Activated CD8-positive, alpha-beta memory T cell treated with anti-CD3 and anti-CD28 coated beads, Interleukin-2, amount 50 U/mL, for 48 hours (primary cell): ENCODE measurements around the gene PODNL1.
"Not testable (repeated sequence)": the region's sequence is repeated elsewhere in the genome, so short reads cannot be mapped to it uniquely, and the experiment has no call there.

Experiments used
- DNase-seq: peaks from one replicate; pipeline ENCODE4 v3.0.0-alpha.2; 2020

PODNL1 gene

GRCh38 chr19:13972368-13973155, 34.3 kb upstream of the PODNL1 start:
- DNase-seq, result no peak

DNA sequence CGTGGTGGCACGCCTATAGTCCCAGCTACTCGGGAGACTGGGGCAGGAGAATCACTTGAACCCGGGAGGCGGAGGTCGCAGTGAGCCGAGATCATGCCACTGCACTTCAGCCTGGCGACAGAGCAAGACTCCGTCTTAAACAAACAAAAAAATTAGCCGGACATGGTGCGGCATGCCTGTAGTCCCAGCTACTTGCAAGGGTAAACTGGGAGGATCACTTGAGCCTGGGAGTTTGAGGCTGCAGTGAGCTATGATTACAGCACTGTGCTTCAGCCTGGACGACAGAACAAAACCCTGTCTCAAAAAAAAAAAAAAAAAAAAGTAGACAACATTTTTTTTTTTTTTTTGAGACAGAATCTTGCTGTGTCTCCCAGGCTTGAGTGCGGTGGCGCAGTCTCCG, 33.7 kb upstream of the PODNL1 start:
- not testable (repeated sequence) for DNase-seq

DNA sequence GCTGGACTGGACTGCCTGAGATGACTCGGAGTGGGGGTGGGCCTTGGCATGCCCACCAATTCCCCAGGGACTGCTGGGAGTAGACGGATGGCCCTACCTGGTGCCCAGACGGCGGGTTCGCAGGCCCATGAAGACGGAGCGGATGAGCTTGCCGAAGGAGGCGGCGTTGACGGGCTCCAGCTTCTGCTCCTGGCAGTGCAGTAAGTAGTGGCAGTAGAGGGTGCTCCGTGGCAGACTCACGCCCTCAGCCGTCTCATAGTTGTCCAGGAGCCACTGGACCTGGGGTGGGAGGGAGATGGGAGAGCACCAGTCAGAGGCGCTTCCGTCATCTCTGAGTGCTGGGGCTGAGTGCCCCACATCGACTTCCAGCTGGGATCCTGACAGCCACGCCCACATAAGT, 31.7 kb upstream of the PODNL1 start:
- no peak for DNase-seq

- DNase-seq, result no peak
Observed at GRCh38 chr19:13968999-13969398, 30.8 kb upstream of the PODNL1 start.

DNA sequence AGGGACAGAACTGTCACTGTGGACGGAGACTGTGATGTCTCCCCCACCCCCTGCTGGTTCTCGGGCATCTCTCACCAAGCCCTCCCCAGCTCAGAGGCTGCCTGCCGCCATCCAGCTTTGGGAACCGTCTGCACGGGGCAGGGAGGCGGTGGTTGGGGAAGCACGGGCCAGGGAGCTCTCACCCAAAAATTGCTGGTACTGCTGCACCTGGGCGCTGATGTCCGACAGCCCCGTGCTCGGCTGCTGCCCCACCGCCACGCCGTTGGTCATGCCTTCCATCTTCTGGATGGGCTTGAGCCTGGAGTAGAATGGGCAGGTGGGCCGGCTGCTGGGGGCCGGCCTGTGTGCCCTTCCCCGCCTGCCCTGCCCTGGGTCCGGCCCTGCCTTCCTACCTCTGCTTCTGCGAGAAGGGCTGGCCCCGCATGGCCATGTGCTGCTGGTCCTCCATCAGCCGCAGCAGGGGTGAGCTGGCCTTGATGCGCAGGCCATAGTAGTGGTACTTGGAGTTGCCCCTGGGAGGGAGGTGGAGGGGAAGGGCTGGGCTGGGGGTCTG, 30.2 kb upstream of the PODNL1 start:
- no peak for DNase-seq

GRCh38 chr19:13967206-13967605, 29.0 kb upstream of the PODNL1 start:
- not testable (repeated sequence) for DNase-seq

- DNase-seq, result no peak
Observed at GRCh38 chr19:13966684-13967128, 28.5 kb upstream of the PODNL1 start.

DNA sequence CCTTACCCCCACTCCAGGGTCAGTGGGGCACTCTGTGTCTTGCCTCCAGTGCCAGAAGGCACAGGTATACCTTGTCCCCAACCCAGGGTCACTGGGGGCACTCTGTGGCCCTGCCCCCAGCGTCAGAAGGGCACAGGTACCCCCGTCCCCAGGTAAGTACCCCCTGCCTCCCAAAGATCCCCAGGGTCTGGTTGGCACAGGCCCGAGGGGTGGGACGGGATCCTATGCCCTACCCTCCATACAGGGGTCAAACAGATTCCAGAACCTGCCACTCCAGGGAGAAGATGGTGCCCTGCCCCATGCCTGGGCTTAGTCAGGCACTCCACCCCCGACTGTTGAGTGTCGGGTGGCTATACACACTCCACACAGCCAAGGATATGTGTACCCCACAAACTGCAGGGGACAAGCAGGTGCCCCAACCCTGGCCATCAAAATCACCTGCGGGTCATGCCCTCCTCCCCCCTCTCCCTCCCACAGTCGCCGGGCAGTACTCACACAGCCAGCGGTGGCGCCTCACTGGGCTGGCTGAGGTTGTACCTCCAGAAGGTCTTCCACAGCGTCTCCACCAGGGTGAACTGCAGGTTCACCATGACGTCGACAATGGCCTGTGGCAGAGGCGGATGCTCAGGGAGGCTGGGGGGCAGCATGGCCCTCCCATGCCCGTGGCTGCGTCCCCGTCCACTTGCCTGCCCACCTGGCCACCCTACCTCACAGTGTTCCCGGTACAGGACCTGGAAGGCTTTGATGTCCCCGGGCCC, 27.9 kb upstream of the PODNL1 start:
- no peak for DNase-seq

DNA sequence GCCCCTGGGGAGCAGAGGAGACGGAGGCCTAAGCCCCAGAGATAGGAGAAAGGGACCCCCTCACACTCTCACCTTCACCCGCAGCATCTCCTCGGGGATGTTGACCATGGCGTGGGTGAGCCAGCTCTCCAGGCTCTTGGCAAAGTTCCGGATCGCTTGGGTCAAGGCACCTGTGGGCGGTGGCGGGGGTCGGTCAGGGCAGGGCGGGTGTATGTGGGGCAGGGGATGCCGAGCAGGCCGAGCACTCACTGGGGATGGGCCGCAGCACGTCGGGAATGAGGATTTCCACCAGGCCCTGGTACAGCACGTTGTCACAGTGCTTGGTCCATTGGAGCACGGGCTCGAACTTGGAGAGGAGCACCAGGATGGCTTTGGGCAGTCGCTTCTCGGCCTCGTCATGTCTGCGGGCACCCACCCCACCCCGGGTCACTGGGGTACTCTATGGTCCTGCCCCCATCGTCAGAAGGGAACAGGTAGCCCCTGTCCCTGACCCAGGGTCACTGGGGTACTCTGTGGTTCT, 27.2 kb upstream of the PODNL1 start:
- no peak for DNase-seq

- no peak for DNase-seq
Observed at GRCh38 chr19:13964776-13965175, 26.6 kb upstream of the PODNL1 start.

- no peak for DNase-seq
Observed at GRCh38 chr19:13963603-13964105, 25.4 kb upstream of the PODNL1 start.

- DNase-seq, result no peak
Observed at GRCh38 chr19:13962699-13963602, 24.7 kb upstream of the PODNL1 start.

GRCh38 chr19:13961826-13962698, 23.8 kb upstream of the PODNL1 start:
- DNase-seq, result no peak

DNA sequence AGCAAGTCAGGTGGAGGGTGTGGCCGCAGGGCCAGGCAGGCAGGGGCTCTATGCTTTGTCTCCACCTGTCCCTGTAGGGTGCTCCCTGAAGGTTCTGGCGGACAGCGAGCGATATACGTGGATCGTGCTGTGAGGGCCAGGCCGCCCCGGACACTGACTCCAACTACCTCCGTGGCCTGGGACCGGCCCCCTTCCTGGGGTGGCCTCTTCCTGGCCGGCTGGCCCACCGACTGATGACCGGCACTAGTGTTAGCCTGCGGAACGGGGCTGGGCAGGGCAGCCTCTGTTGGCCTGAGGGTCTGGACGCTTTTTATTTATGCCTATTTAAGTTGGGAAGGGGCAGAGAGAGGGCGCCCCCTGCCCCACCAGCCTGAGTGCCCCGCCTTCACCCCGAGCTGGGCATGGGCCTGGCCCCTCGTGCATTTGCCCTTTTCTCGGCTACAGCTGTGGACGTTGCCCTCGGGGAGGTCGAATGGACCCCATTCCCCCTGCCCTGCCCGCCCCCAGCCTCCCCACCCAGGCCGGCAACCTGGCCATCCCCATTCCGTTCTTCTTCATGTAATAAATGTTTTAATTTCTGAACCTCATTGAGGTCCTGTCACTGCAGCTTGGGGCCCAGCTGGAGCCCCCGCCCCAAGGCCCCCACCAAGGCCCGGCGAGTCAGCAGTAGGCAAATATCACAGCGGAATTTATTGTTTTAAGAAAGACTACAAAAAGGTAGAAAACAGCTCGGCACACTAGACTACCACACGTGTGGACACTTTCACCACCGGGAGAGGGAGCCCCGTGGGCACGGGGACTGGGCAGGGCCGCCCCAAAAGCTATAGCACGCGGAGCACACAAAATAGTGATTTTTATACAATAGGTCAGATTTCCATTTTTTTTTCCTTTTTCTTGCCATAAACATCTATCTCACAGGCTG, 22.9 kb upstream of the PODNL1 start:
- DNase-seq, result no peak

DNA sequence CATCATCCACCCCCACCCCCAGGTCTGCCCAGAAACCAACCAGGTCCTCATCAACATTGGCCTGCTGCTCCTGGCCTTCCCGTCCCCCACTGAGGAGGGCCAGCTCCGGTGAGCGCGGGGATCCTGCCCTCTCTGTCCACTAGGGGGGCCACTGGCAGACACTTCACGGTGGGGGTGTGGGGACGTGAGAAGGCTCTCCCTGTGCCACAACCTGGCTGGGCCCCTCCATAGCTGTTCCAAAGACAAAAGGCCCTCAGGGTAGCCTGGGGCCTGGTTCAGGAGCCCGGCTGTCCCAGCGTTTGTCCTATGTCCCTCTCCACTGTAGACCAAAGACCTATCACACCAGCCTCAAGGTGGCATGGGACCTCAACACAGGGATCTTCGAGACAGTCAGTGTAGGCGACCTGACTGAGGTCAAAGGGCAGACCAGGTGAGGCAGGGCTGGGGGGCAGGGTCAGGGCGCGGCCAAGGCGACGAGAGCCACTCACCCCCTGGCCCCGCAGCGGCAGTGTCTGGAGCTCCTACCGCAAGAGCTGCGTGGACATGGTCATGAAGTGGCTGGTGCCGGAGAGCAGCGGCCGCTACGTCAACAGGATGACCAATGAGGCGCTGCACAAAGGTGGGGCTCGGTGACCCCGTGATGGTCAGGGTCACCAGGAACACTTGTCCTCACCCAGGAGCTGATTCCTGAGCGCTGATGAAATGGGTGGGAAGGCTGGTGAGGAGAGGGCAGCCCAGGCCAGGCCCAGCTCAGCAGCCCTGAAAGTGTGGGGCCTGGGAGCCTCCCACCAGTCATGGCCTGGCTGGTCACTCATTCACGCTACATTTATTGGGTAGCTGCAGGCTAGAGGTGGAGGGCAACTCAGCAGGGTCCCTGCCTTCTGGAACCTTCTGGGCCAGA, 22.0 kb upstream of the PODNL1 start:
- DNase-seq, result no peak

- no peak for DNase-seq
Observed at GRCh38 chr19:13959141-13959961, 21.1 kb upstream of the PODNL1 start.

DNA sequence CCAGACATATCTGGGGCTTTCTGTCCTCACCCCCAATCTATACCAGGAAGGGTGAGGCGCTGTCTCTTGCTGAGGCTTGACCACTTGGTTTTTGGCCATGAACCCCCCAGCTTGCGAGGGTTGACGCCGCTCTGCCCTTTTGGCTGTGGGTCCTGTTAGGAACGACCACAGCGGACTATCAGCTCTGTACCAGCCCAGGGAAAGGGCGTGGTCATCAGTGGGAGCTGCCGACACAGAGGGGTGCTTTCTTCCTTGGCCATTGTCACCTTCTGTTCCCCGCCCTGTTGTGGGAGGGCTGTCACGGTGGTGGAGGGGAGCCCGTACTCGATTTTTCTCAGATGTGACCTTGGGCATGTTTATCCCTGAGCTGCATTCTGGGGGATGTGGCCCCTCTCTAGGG, 19.8 kb upstream of the PODNL1 start:
- DNase-seq, result no peak

DNA sequence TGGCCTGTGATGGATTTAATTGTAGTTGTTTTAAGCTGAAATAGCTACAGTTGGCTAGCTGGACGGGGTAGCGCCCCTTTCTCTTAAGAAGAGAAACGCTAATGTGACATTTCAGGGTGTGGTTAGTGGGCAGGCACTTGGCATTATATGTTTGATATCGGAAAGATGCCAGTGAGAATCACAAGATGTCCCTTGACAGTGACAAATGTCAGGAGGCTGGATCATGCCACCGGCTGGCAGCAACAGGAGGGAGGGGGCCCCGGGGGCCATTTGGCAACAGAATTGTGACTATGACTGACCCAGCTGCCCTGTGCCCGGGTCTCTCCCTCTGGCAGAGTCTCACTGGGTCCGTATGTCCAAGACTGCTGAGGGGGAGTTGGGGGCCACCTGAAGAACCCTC, 18.8 kb upstream of the PODNL1 start:
- no peak for DNase-seq
